Measurements from ENCODE around the gene RDX. TPM values are rescaled to one million over a fixed set of nuclear protein-coding genes. Genes with fewer than 3 reads are reported as not detected.
A peak's percentile ranks its signal among the peaks of the same experiment; 100 is the strongest.

The RDX gene
- total RNA-seq, 1 donor from 2014 or later: 88.2 TPM

GRCh38 chr11:110160437-110160836, 136.0 kb downstream of the RDX start:
- H3K27me3 ChIP-seq (ENCODE audit: control insufficient read depth, insufficient read depth, low read length): no peaks in the 10 kb centered on the region
- FAIRE-seq: no peak
- no peak for TF ChIP-seq CTCF (IDR thresholded peaks at IDR 0.05; ENCODE audit: insufficient read depth, low read length, severe bottlenecking)
- no peak for DNase-seq (ENCODE audit: low read depth)
- no peak overlapping the region for H3K4me3 ChIP-seq (ENCODE audit: low read depth, low read length)
- peaks cover 5% of the 10 kb centered on the region for H3K36me3 ChIP-seq (ENCODE audit: control insufficient read depth, insufficient read depth, low read length)

- Histone ChIP-seq H3K4me3 (ENCODE audit: low read depth, low read length) (no peak overlapping the region), H3K36me3 (ENCODE audit: control insufficient read depth, insufficient read depth, low read length) (peaks cover 3% of the 10 kb centered on the region), H3K27me3 (ENCODE audit: control insufficient read depth, insufficient read depth, low read length) (no peaks in the 10 kb centered on the region)
- FAIRE-seq (no peak), DNase-seq (ENCODE audit: low read depth) (peak; percentile 15)
- TF ChIP-seq CTCF (IDR thresholded peaks at IDR 0.05; ENCODE audit: insufficient read depth, low read length, severe bottlenecking): no peak
These were observed 136.4 kb downstream of the RDX start for GRCh38 chr11:110160016-110160415.

GRCh38 chr11:110159476-110159875, 136.9 kb downstream of the RDX start:
- no peak for TF ChIP-seq CTCF (IDR thresholded peaks at IDR 0.05; ENCODE audit: insufficient read depth, low read length, severe bottlenecking)
- FAIRE-seq: no peak
- no peak overlapping the region for H3K4me3 ChIP-seq (ENCODE audit: low read depth, low read length)
- no peak for DNase-seq (ENCODE audit: low read depth)
- H3K27me3 ChIP-seq (ENCODE audit: control insufficient read depth, insufficient read depth, low read length): no peaks in the 10 kb centered on the region
- peaks cover 2% of the 10 kb centered on the region for H3K36me3 ChIP-seq (ENCODE audit: control insufficient read depth, insufficient read depth, low read length)

GRCh38 chr11:110158317-110159200, 137.9 kb downstream of the RDX start:
- Histone ChIP-seq H3K27me3 (ENCODE audit: control insufficient read depth, insufficient read depth, low read length) (no peaks in the 10 kb centered on the region), H3K36me3 (ENCODE audit: control insufficient read depth, insufficient read depth, low read length) (peaks cover 2% of the 10 kb centered on the region), H3K4me3 (ENCODE audit: low read depth, low read length) (no peak overlapping the region)
- DNase-seq (ENCODE audit: low read depth): no peak
- no peak for FAIRE-seq
- TF ChIP-seq CTCF (IDR thresholded peaks at IDR 0.05; ENCODE audit: insufficient read depth, low read length, severe bottlenecking): no peak

- DNase-seq (ENCODE audit: low read depth) (no peak), FAIRE-seq (no peak)
- H3K27me3 ChIP-seq (ENCODE audit: control insufficient read depth, insufficient read depth, low read length): no peaks in the 10 kb centered on the region
- no peak overlapping the region for H3K4me3 ChIP-seq (ENCODE audit: low read depth, low read length)
- peaks cover 2% of the 10 kb centered on the region for H3K36me3 ChIP-seq (ENCODE audit: control insufficient read depth, insufficient read depth, low read length)
- TF ChIP-seq CTCF (IDR thresholded peaks at IDR 0.05; ENCODE audit: insufficient read depth, low read length, severe bottlenecking): no peak
These were observed 139.9 kb downstream of the RDX start for GRCh38 chr11:110156503-110156902.
